ENCODE measurements around the gene CDH4.

DNA sequence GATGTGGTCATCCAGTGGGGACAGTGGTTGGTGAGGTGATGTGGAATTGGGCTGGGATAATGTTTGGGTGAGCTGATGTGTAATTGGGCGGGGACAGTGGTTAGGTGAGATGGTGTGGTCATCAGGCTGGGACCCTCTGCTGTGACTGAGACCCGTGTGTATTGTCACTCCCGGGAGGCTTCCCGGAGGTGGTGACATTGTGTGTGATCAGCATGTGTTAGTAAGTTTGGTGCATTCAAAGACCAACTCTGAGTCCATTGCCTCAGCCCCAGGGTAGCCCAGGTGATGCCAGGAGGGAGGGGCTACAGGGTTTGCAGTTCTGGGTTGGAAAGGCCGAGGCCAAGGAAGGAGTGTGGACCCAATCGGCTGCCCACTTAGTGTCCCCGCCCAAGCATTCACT lies 438.1 kb downstream of the CDH4 start:
- TF ChIP-seq, protein P1, sequence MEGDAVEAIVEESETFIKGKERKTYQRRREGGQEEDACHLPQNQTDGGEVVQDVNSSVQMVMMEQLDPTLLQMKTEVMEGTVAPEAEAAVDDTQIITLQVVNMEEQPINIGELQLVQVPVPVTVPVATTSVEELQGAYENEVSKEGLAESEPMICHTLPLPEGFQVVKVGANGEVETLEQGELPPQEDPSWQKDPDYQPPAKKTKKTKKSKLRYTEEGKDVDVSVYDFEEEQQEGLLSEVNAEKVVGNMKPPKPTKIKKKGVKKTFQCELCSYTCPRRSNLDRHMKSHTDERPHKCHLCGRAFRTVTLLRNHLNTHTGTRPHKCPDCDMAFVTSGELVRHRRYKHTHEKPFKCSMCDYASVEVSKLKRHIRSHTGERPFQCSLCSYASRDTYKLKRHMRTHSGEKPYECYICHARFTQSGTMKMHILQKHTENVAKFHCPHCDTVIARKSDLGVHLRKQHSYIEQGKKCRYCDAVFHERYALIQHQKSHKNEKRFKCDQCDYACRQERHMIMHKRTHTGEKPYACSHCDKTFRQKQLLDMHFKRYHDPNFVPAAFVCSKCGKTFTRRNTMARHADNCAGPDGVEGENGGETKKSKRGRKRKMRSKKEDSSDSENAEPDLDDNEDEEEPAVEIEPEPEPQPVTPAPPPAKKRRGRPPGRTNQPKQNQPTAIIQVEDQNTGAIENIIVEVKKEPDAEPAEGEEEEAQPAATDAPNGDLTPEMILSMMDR (IDR thresholded peaks at IDR 0.05) = no peak
- TF ChIP-seq, protein P2, sequence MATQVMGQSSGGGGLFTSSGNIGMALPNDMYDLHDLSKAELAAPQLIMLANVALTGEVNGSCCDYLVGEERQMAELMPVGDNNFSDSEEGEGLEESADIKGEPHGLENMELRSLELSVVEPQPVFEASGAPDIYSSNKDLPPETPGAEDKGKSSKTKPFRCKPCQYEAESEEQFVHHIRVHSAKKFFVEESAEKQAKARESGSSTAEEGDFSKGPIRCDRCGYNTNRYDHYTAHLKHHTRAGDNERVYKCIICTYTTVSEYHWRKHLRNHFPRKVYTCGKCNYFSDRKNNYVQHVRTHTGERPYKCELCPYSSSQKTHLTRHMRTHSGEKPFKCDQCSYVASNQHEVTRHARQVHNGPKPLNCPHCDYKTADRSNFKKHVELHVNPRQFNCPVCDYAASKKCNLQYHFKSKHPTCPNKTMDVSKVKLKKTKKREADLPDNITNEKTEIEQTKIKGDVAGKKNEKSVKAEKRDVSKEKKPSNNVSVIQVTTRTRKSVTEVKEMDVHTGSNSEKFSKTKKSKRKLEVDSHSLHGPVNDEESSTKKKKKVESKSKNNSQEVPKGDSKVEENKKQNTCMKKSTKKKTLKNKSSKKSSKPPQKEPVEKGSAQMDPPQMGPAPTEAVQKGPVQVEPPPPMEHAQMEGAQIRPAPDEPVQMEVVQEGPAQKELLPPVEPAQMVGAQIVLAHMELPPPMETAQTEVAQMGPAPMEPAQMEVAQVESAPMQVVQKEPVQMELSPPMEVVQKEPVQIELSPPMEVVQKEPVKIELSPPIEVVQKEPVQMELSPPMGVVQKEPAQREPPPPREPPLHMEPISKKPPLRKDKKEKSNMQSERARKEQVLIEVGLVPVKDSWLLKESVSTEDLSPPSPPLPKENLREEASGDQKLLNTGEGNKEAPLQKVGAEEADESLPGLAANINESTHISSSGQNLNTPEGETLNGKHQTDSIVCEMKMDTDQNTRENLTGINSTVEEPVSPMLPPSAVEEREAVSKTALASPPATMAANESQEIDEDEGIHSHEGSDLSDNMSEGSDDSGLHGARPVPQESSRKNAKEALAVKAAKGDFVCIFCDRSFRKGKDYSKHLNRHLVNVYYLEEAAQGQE (IDR thresholded peaks at IDR 0.05; ENCODE audit: insufficient read depth in 1 of 2, low read depth in 2 of 2, low read length in 1 of 2) = no peak
- TF ChIP-seq SIN3A (IDR thresholded peaks at IDR 0.05; ENCODE audit: borderline replicate concordance, insufficient read depth, low read depth, low read length) (no peak), POLR2AphosphoS5 (IDR thresholded peaks at IDR 0.05; ENCODE audit: low read depth, low read length) (no peak), TCF7L2 (IDR thresholded peaks at IDR 0.05; ENCODE audit: low read depth, low read length) (no peak)
